Breast epithelium (tissue), 3 donors: Measurements from ENCODE around the gene ACVR1.

Experiments used
- CTCF ChIP-seq, 3 donors: fragments of 450-650 bp; IDR thresholded peaks; one replicate each; pipeline ENCODE4 v1.5.1; 2016 to 2017; ENCODE audit warnings: antibody characterized with exemption in 3 of 3, mild to moderate bottlenecking in 3 of 3, moderate library complexity in 3 of 3
- POLR2A ChIP-seq: fragments of 450-650 bp; IDR thresholded peaks from one replicate; pipeline ENCODE4 v1.6.1; 2016; ENCODE audit warnings: antibody characterized with exemption, mild to moderate bottlenecking, moderate library complexity

GRCh38 chr2:157880927-157881326 is 4.8 kb upstream of the ACVR1 start:
- TF ChIP-seq POLR2A = no peak
- TF ChIP-seq CTCF (IDR thresholded peaks at IDR 0.05) = no peak
